HepG2 (cell line): ENCODE data around the gene NKD1. TPM values are rescaled to one million over a fixed set of nuclear protein-coding genes. Genes with fewer than 3 reads are reported as not detected.
A peak's percentile ranks its signal among the peaks of the same experiment; 100 is the strongest.

ENCODE experiments used
- ETV5 ChIP-seq: IDR thresholded peaks from 2 replicates; pipeline ENCODE4 v1.6.1; 2018; ENCODE audit warnings: missing biosample characterization, missing genetic modification reagents, inconsistent platforms, borderline replicate concordance
- FOXA1 ChIP-seq, 2 experiments: fragments of 450-650 bp in 1 of 2; sonication (generic) in 1 of 2; formaldehyde crosslinking in 1 of 2; IDR thresholded peaks; 2 replicates each; pipeline versions ENCODE4 v1.4.0 to v1.6.1; 2016 to 2020; ENCODE audit warnings: missing genetic modification reagents in 1 of 2
- NR2F6 ChIP-seq, 2 experiments: IDR thresholded peaks; 2 replicates each; pipeline ENCODE4 v1.6.1; 2016; ENCODE audit warnings: antibody characterized with exemption in 1 of 2, mild to moderate bottlenecking in 1 of 2
- ZNF331 ChIP-seq: sonication (generic); formaldehyde crosslinking; IDR thresholded peaks from 2 replicates; pipeline ENCODE4 v1.4.0; 2020; ENCODE audit warnings: missing genetic modification reagents
- ZNF747 ChIP-seq: sonication (generic); formaldehyde crosslinking; IDR thresholded peaks from 2 replicates; pipeline ENCODE4 v1.8.1; 2023; ENCODE audit warnings: missing genetic modification reagents, mild to moderate bottlenecking, borderline replicate concordance
- ZNF772 ChIP-seq: sonication (generic); formaldehyde crosslinking; IDR thresholded peaks from 2 replicates; pipeline ENCODE4 v1.5.0; 2020; ENCODE audit warnings: mild to moderate bottlenecking, missing genetic modification reagents
- polyA plus RNA-seq, 8 experiments: library from polyadenylated mRNA; depleted of rRNA in 3 of 8; stranded (reverse) in 7 of 8; unstranded in 1 of 8; fragments of >200 nt; fragmentation: Illumina TruSeq in 4 of 8; extraction: Trizol in 4 of 8; gene quantifications; 2 replicates each; pipeline versions ENCODE4 v1.2.1 to v1.2.3, GENCODE V29; 2011 to 2016; ENCODE audit warnings: low read depth in 4 of 8, missing spikeins in 1 of 8, mixed read lengths in 1 of 8; ENCODE audit not compliant: insufficient read depth in 1 of 8
- total RNA-seq, 5 experiments: library from RNA; depleted of rRNA; stranded (reverse); fragments of >200 nt; fragmentation: Illumina TruSeq; extraction: Trizol; gene quantifications; 2 replicates each; pipeline ENCODE4 v1.2.3, GENCODE V29; 2016; ENCODE audit warnings: low read depth in 1 of 5
- TF ChIP-seq, protein P1 (sequence below), 2 experiments: fragments of 450-650 bp in 1 of 2; sonication (generic) in 1 of 2; formaldehyde crosslinking in 1 of 2; IDR thresholded peaks; 2 replicates each; pipeline versions ENCODE4 v1.6.1 to v1.8.0; 2016 to 2022; ENCODE audit warnings: antibody characterized with exemption in 1 of 2, mild to moderate bottlenecking in 1 of 2, missing genetic modification reagents in 1 of 2
- TF ChIP-seq, protein P2 (sequence below): sonication (generic); formaldehyde crosslinking; IDR thresholded peaks from 2 replicates; pipeline ENCODE4 v1.4.0; 2020; ENCODE audit warnings: missing genetic modification reagents, borderline replicate concordance
- TF ChIP-seq, protein P3 (sequence below), 2 experiments: IDR thresholded peaks; 2 replicates each; pipeline ENCODE4 v1.6.1; 2011 to 2012; ENCODE audit warnings: low read length in 2 of 2, borderline replicate concordance in 1 of 2, low read depth in 1 of 2, mild to moderate bottlenecking in 1 of 2, moderate library complexity in 1 of 2
- TF ChIP-seq, protein P4 (sequence below): sonication (generic); formaldehyde crosslinking; IDR thresholded peaks from 2 replicates; pipeline ENCODE4 v1.4.0; 2020; ENCODE audit warnings: missing genetic modification reagents, mild to moderate bottlenecking, borderline replicate concordance

NKD1 gene
- total and polyA plus RNA-seq, 2 of the 13 experiments (the other 11 are each of a cell fraction or from before 2014, with no cell fraction given): 70.4 to 121 TPM

DNA sequence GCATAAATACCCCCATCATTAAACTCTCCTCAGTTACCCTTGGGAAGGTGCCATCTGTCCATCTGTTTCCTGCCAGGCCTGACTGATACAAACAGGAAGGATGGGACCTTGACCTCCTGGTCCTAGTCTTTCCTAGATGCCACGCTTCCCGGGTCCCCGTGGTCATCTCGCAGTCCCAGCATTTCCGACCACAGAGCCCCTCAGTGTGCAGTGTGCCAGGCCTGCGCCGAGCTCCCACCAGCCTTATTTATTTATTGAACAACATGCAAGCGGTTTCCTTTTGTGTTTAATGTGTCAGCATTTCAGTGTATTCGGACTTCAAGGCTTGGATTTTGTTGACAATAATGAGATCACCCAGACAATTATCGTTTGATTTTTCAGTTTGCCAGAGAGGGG, 45.6 kb upstream of the NKD1 start (continued):
- TF ChIP-seq, protein P1, sequence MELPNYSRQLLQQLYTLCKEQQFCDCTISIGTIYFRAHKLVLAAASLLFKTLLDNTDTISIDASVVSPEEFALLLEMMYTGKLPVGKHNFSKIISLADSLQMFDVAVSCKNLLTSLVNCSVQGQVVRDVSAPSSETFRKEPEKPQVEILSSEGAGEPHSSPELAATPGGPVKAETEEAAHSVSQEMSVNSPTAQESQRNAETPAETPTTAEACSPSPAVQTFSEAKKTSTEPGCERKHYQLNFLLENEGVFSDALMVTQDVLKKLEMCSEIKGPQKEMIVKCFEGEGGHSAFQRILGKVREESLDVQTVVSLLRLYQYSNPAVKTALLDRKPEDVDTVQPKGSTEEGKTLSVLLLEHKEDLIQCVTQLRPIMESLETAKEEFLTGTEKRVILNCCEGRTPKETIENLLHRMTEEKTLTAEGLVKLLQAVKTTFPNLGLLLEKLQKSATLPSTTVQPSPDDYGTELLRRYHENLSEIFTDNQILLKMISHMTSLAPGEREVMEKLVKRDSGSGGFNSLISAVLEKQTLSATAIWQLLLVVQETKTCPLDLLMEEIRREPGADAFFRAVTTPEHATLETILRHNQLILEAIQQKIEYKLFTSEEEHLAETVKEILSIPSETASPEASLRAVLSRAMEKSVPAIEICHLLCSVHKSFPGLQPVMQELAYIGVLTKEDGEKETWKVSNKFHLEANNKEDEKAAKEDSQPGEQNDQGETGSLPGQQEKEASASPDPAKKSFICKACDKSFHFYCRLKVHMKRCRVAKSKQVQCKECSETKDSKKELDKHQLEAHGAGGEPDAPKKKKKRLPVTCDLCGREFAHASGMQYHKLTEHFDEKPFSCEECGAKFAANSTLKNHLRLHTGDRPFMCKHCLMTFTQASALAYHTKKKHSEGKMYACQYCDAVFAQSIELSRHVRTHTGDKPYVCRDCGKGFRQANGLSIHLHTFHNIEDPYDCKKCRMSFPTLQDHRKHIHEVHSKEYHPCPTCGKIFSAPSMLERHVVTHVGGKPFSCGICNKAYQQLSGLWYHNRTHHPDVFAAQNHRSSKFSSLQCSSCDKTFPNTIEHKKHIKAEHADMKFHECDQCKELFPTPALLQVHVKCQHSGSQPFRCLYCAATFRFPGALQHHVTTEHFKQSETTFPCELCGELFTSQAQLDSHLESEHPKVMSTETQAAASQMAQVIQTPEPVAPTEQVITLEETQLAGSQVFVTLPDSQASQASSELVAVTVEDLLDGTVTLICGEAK (IDR thresholded peaks at IDR 0.05): no peak
- TF ChIP-seq, protein P1 (CRISPR knock-in tag; IDR thresholded peaks at IDR 0.05): no peak
- TF ChIP-seq, protein P2, sequence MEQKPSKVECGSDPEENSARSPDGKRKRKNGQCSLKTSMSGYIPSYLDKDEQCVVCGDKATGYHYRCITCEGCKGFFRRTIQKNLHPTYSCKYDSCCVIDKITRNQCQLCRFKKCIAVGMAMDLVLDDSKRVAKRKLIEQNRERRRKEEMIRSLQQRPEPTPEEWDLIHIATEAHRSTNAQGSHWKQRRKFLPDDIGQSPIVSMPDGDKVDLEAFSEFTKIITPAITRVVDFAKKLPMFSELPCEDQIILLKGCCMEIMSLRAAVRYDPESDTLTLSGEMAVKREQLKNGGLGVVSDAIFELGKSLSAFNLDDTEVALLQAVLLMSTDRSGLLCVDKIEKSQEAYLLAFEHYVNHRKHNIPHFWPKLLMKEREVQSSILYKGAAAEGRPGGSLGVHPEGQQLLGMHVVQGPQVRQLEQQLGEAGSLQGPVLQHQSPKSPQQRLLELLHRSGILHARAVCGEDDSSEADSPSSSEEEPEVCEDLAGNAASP (CRISPR knock-in tag): peak; percentile 25; the same call in 1 of the 2 replicates
- TF ChIP-seq NR2F6 (IDR thresholded peaks at IDR 0.05) (peak; percentile 78), NR2F6 (CRISPR knock-in tag; IDR thresholded peaks at IDR 0.05) (peak; percentile 92), ETV5 (peak; percentile 97), ZNF772 (CRISPR knock-in tag) (0 out of 2 replicates have a peak, but pooled peaks have one; percentile 56), ZNF747 (0 out of 2 replicates have a peak, but pooled peaks have one; percentile 54), ZNF331 (0 out of 2 replicates have a peak, but pooled peaks have one; percentile 28), FOXA1 (IDR thresholded peaks at IDR 0.05) (no peak), FOXA1 (CRISPR knock-in tag; IDR thresholded peaks at IDR 0.05) (peak; percentile 77)
- TF ChIP-seq, protein P3, sequence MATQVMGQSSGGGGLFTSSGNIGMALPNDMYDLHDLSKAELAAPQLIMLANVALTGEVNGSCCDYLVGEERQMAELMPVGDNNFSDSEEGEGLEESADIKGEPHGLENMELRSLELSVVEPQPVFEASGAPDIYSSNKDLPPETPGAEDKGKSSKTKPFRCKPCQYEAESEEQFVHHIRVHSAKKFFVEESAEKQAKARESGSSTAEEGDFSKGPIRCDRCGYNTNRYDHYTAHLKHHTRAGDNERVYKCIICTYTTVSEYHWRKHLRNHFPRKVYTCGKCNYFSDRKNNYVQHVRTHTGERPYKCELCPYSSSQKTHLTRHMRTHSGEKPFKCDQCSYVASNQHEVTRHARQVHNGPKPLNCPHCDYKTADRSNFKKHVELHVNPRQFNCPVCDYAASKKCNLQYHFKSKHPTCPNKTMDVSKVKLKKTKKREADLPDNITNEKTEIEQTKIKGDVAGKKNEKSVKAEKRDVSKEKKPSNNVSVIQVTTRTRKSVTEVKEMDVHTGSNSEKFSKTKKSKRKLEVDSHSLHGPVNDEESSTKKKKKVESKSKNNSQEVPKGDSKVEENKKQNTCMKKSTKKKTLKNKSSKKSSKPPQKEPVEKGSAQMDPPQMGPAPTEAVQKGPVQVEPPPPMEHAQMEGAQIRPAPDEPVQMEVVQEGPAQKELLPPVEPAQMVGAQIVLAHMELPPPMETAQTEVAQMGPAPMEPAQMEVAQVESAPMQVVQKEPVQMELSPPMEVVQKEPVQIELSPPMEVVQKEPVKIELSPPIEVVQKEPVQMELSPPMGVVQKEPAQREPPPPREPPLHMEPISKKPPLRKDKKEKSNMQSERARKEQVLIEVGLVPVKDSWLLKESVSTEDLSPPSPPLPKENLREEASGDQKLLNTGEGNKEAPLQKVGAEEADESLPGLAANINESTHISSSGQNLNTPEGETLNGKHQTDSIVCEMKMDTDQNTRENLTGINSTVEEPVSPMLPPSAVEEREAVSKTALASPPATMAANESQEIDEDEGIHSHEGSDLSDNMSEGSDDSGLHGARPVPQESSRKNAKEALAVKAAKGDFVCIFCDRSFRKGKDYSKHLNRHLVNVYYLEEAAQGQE (IDR thresholded peaks at IDR 0.05; ENCODE audit: borderline replicate concordance in 1 of 2, low read depth in 1 of 2, low read length in 2 of 2): peak in 1 of 2 experiments; percentile 39; a peak in 1 of 4 replicates
- TF ChIP-seq, protein P4, sequence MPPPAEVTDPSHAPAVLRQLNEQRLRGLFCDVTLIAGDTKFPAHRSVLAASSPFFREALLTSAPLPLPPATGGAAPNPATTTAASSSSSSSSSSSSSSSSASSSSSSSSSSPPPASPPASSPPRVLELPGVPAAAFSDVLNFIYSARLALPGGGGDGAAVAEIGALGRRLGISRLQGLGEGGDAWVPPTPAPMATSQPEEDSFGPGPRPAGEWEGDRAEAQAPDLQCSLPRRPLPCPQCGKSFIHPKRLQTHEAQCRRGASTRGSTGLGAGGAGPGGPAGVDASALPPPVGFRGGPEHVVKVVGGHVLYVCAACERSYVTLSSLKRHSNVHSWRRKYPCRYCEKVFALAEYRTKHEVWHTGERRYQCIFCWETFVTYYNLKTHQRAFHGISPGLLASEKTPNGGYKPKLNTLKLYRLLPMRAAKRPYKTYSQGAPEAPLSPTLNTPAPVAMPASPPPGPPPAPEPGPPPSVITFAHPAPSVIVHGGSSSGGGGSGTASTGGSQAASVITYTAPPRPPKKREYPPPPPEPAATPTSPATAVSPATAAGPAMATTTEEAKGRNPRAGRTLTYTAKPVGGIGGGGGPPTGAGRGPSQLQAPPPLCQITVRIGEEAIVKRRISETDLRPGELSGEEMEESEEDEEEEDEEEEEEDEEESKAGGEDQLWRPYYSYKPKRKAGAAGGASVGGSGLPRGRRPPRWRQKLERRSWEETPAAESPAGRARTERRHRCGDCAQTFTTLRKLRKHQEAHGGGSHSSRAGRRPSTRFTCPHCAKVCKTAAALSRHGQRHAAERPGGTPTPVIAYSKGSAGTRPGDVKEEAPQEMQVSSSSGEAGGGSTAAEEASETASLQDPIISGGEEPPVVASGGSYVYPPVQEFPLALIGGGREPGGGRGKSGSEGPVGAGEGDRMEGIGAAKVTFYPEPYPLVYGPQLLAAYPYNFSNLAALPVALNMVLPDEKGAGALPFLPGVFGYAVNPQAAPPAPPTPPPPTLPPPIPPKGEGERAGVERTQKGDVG: 0 out of 2 replicates have a peak, but pooled peaks have one; percentile 41
